Measurements from ENCODE around the gene ASAP2.

DNA sequence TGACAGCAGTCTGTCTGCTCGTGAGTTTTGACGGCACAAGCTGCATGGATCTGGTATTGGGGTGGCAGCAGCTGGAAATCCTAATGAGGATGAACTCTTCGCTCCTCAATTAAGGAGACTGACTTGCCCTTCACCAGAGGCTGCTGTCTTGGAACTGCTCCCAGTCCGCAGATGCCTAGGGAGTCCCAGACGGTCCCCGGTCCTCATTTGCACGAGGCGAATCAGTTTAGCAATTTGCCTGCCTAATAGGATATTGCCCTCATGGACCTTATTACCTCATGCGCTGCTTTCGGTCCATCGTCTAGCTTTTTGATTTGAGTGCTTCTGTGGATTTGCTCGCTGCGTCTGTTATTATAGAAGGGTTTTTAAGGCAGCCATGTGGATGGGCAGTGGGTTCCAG, 40.6 kb downstream of the ASAP2 start:
- TF ChIP-seq, protein P1, sequence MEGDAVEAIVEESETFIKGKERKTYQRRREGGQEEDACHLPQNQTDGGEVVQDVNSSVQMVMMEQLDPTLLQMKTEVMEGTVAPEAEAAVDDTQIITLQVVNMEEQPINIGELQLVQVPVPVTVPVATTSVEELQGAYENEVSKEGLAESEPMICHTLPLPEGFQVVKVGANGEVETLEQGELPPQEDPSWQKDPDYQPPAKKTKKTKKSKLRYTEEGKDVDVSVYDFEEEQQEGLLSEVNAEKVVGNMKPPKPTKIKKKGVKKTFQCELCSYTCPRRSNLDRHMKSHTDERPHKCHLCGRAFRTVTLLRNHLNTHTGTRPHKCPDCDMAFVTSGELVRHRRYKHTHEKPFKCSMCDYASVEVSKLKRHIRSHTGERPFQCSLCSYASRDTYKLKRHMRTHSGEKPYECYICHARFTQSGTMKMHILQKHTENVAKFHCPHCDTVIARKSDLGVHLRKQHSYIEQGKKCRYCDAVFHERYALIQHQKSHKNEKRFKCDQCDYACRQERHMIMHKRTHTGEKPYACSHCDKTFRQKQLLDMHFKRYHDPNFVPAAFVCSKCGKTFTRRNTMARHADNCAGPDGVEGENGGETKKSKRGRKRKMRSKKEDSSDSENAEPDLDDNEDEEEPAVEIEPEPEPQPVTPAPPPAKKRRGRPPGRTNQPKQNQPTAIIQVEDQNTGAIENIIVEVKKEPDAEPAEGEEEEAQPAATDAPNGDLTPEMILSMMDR (IDR thresholded peaks at IDR 0.05): no peak
- TF ChIP-seq POLR2AphosphoS5 (IDR thresholded peaks at IDR 0.05): no peak
- no peak for TF ChIP-seq POLR2A (IDR thresholded peaks at IDR 0.05)
